MM.1S (cell line): ENCODE results near the gene BEND7.

Experiments used
- DNase-seq: peaks from one replicate; pipeline ENCODE4 v3.0.0-alpha.2; 2015
- H2AFZ ChIP-seq: fragments of 300-600 bp; sonication (generic); 2 replicates; pipeline ENCODE4 v1.6.0; 2016; ENCODE audit warnings: antibody characterized with exemption, low read length
- H3F3A ChIP-seq: fragments of 300-600 bp; sonication (generic); 2 replicates; pipeline ENCODE4 v1.6.1; 2016; ENCODE audit warnings: mild to moderate bottlenecking, antibody characterized with exemption, low read length, moderate library complexity, mixed read lengths; ENCODE audit not compliant: insufficient read depth
- H3K27ac ChIP-seq: fragments of 300-600 bp; sonication (generic); 2 replicates; pipeline ENCODE4 v1.5.1; 2016; ENCODE audit warnings: mild to moderate bottlenecking, low read length
- H3K27me3 ChIP-seq: fragments of 300-600 bp; sonication (generic); replicated peaks from 2 replicates; pipeline ENCODE4 v1.6.0; 2016; ENCODE audit warnings: low read length; ENCODE audit not compliant: insufficient read depth
- H3K36me3 ChIP-seq: fragments of 300-600 bp; sonication (generic); replicated peaks from 2 replicates; pipeline ENCODE4 v1.6.1; 2016; ENCODE audit warnings: mild to moderate bottlenecking, low read length, mixed read lengths; ENCODE audit not compliant: insufficient read depth
- H3K4me1 ChIP-seq: fragments of 300-600 bp; sonication (generic); 2 replicates; pipeline ENCODE4 v1.6.1; 2016; ENCODE audit warnings: low read length, mixed read lengths
- H3K4me2 ChIP-seq: fragments of 300-600 bp; sonication (generic); 2 replicates; pipeline ENCODE4 v1.6.0; 2016; ENCODE audit warnings: low read depth, low read length
- H3K4me3 ChIP-seq: fragments of 300-600 bp; sonication (generic); 2 replicates; pipeline ENCODE4 v1.5.1; 2016; ENCODE audit warnings: low read length, mixed read lengths
- H3K79me2 ChIP-seq: fragments of 300-600 bp; sonication (generic); 2 replicates; pipeline ENCODE4 v1.6.1; 2016; ENCODE audit warnings: mixed run types, low read length, mixed read lengths
- H3K9ac ChIP-seq: fragments of 300-600 bp; sonication (generic); 2 replicates; pipeline ENCODE4 v1.6.1; 2016; ENCODE audit warnings: low read length, mixed read lengths
- H3K9me2 ChIP-seq: fragments of 300-600 bp; sonication (generic); replicated peaks from 2 replicates; pipeline ENCODE4 v1.6.1; 2016; ENCODE audit warnings: mild to moderate bottlenecking, low read length, mixed read lengths; ENCODE audit not compliant: insufficient read depth
- H3K9me3 ChIP-seq: fragments of 300-600 bp; sonication (generic); replicated peaks from 2 replicates; pipeline ENCODE4 v1.6.1; 2016; ENCODE audit warnings: mild to moderate bottlenecking, low read length, mixed read lengths; ENCODE audit not compliant: insufficient read depth
- H4K20me1 ChIP-seq: fragments of 300-600 bp; sonication (generic); 2 replicates; pipeline ENCODE4 v1.6.1; 2016; ENCODE audit warnings: mild to moderate bottlenecking, low read length, moderate library complexity, mixed read lengths; ENCODE audit not compliant: insufficient read depth
- EZH2 ChIP-seq: fragments of 300-600 bp; sonication (generic); optimal IDR thresholded peaks from 2 replicates; pipeline ENCODE3; 2017; ENCODE audit warnings: low read depth, mild to moderate bottlenecking, antibody characterized with exemption, low read length, mixed read lengths
- EZH2phosphoT487 ChIP-seq: fragments of 300-600 bp; sonication (generic); IDR thresholded peaks from 2 replicates; pipeline ENCODE4 v1.6.1; 2018; ENCODE audit warnings: antibody characterized with exemption, low read length
- TF ChIP-seq, protein P1 (sequence below): fragments of 300-600 bp; sonication (generic); IDR thresholded peaks from 2 replicates; pipeline ENCODE4 v1.5.1; 2016; ENCODE audit warnings: antibody characterized with exemption, low read length, mixed read lengths

The BEND7 gene

DNA sequence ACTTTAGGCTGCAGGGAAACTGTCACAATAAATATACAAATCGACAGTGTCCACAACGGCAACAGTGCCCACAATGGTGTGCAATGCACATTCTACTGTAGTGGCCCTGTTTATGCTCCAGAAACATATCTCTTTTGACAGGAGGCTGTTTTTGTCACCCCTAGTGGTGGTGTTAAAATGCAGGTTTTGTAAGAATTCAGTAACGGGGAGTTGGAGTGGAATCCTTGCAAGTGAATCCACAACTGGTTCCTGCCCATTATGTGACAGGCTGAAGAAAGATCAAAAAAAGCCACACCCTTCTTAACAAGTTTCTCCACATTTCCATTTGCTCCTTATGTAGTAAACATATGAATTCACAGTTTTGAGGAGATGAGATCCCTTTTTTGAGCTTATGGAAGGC lies 58.5 kb downstream of the BEND7 start:
- Histone ChIP-seq H3K79me2 (no peaks in the 10 kb centered on the region), H3F3A (no peaks in the 10 kb centered on the region), H3K36me3 (no peaks in the 10 kb centered on the region), H3K9ac (no peak overlapping the region), H3K27ac (no peak overlapping the region), H3K4me3 (no peak overlapping the region), H3K9me2 (no peaks in the 10 kb centered on the region), H4K20me1 (no peaks in the 10 kb centered on the region), H3K9me3 (no peaks in the 10 kb centered on the region), H3K4me1 (no peaks in the 10 kb centered on the region), H3K27me3 (no peaks in the 10 kb centered on the region), H2AFZ (no peak overlapping the region), H3K4me2 (no peak overlapping the region)
- TF ChIP-seq, protein P1, sequence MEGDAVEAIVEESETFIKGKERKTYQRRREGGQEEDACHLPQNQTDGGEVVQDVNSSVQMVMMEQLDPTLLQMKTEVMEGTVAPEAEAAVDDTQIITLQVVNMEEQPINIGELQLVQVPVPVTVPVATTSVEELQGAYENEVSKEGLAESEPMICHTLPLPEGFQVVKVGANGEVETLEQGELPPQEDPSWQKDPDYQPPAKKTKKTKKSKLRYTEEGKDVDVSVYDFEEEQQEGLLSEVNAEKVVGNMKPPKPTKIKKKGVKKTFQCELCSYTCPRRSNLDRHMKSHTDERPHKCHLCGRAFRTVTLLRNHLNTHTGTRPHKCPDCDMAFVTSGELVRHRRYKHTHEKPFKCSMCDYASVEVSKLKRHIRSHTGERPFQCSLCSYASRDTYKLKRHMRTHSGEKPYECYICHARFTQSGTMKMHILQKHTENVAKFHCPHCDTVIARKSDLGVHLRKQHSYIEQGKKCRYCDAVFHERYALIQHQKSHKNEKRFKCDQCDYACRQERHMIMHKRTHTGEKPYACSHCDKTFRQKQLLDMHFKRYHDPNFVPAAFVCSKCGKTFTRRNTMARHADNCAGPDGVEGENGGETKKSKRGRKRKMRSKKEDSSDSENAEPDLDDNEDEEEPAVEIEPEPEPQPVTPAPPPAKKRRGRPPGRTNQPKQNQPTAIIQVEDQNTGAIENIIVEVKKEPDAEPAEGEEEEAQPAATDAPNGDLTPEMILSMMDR = peak; percentile 13; the same call in 1 of the 2 replicates
- TF ChIP-seq EZH2phosphoT487 = no peak
- no peak for DNase-seq

DNA sequence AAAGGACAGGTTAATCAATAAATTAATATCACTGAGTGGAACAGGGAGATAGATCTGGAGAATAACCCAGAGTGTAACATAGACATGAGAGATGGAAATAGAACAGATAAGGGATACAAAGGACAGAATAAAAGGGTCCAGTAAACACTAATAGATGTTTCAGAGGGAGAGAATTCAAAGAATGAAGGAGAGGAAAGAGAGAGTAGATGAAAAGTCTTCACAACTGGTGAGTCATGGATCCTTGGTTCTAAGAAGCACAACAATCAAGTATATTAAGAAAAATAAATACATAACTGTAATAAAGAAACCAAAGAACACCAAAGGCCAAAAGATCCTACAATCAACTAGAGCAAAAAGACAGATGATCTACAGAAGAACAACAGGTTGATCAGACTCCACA lies 66.3 kb downstream of the BEND7 start:
- Histone ChIP-seq H2AFZ (no peak overlapping the region), H3K4me3 (no peak overlapping the region), H3K36me3 (no peaks in the 10 kb centered on the region), H3F3A (no peaks in the 10 kb centered on the region), H3K4me1 (no peaks in the 10 kb centered on the region), H3K27me3 (no peaks in the 10 kb centered on the region), H4K20me1 (no peaks in the 10 kb centered on the region), H3K9ac (no peak overlapping the region), H3K9me3 (no peaks in the 10 kb centered on the region), H3K4me2 (no peak overlapping the region), H3K27ac (no peak overlapping the region), H3K79me2 (no peaks in the 10 kb centered on the region), H3K9me2 (no peaks in the 10 kb centered on the region)
- no peak for DNase-seq
- TF ChIP-seq, protein P1 = no peak
- TF ChIP-seq EZH2phosphoT487 (no peak), EZH2 (no peak)

DNA sequence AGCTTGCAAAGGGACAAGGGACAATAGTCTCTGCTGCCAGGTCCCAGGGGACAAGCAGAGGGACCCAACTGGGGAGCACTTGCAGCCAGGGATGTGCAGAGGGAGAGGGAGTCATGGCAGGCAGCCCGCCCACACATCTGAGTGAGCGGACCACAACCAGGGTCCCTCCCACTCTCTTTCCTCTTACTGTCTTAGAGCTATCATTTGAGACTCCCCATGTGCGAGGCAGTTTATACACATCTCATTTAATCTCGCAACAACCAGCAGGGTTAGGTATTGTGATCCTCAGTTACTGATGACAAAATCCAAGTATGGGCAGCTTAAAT lies 70.2 kb downstream of the BEND7 start:
- H3K9me3 ChIP-seq = no peaks in the 10 kb centered on the region
- no peaks in the 10 kb centered on the region for H3K79me2 ChIP-seq
- H3K4me1 ChIP-seq = no peaks in the 10 kb centered on the region
- H3K9me2 ChIP-seq = no peaks in the 10 kb centered on the region
- H3K4me2 ChIP-seq = no peak overlapping the region
- H3K9ac ChIP-seq = no peak overlapping the region
- H3F3A ChIP-seq = no peaks in the 10 kb centered on the region
- no peak overlapping the region for H2AFZ ChIP-seq
- H3K36me3 ChIP-seq = no peaks in the 10 kb centered on the region
- H3K4me3 ChIP-seq = no peak overlapping the region
- H4K20me1 ChIP-seq = no peaks in the 10 kb centered on the region
- no peak for DNase-seq
- H3K27ac ChIP-seq = no peak overlapping the region
- no peaks in the 10 kb centered on the region for H3K27me3 ChIP-seq
- TF ChIP-seq EZH2phosphoT487 (no peak), EZH2 (no peak)
- TF ChIP-seq, protein P1 = no peak
